ENCODE data around the gene MYO18A. TPM values are rescaled to one million over a fixed set of nuclear protein-coding genes. Genes with fewer than 3 reads are reported as not detected.

The MYO18A gene, protein sequence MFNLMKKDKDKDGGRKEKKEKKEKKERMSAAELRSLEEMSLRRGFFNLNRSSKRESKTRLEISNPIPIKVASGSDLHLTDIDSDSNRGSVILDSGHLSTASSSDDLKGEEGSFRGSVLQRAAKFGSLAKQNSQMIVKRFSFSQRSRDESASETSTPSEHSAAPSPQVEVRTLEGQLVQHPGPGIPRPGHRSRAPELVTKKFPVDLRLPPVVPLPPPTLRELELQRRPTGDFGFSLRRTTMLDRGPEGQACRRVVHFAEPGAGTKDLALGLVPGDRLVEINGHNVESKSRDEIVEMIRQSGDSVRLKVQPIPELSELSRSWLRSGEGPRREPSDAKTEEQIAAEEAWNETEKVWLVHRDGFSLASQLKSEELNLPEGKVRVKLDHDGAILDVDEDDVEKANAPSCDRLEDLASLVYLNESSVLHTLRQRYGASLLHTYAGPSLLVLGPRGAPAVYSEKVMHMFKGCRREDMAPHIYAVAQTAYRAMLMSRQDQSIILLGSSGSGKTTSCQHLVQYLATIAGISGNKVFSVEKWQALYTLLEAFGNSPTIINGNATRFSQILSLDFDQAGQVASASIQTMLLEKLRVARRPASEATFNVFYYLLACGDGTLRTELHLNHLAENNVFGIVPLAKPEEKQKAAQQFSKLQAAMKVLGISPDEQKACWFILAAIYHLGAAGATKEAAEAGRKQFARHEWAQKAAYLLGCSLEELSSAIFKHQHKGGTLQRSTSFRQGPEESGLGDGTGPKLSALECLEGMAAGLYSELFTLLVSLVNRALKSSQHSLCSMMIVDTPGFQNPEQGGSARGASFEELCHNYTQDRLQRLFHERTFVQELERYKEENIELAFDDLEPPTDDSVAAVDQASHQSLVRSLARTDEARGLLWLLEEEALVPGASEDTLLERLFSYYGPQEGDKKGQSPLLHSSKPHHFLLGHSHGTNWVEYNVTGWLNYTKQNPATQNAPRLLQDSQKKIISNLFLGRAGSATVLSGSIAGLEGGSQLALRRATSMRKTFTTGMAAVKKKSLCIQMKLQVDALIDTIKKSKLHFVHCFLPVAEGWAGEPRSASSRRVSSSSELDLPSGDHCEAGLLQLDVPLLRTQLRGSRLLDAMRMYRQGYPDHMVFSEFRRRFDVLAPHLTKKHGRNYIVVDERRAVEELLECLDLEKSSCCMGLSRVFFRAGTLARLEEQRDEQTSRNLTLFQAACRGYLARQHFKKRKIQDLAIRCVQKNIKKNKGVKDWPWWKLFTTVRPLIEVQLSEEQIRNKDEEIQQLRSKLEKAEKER (N-terminal part only)
- total RNA-seq (2022; extraction: Qiagen RNA extraction) = 22.4 to 27.8 TPM (median 24.8 TPM) in 5 replicates

GRCh38 chr17:29180034-29180787 lies at the start of gene MYO18A:
Gene MYO18A, minus strand, starts transcription at chr17:29180398. Its CDS starts 13,458 bp downstream, at chr17:29166940.

GRCh38 chr17:29042679-29043538 lies 137.3 kb downstream of the MYO18A start, which contains the start of gene PIPOX:
Gene PIPOX, plus strand, starts transcription at chr17:29043141. Its CDS starts 85 bp downstream, at chr17:29043226.

Other genes starting within 250 kb of the MYO18A start
- gene PHF12, start 228.9 kb downstream of the MYO18A start, total RNA-seq (2022; extraction: Qiagen RNA extraction) = 29.2 to 36.2 TPM (median 32.2 TPM) in 5 replicates
- 0.07 TPM in 1 of 5 replicates, not detected in the others for gene SEZ6, start 174.4 kb downstream of the MYO18A start, total RNA-seq (2022; extraction: Qiagen RNA extraction)
- 0.10 to 0.43 TPM (median 0.22 TPM) in 4 of 5 replicates, not detected in the other for gene PIPOX, start 137.3 kb downstream of the MYO18A start, total RNA-seq (2022; extraction: Qiagen RNA extraction)
- not detected in 5 replicates for gene CRYBA1, start 66.5 kb upstream of the MYO18A start, total RNA-seq (2022; extraction: Qiagen RNA extraction)
- gene NUFIP2, start 113.8 kb upstream of the MYO18A start, total RNA-seq (2022; extraction: Qiagen RNA extraction) = 40.7 to 61.9 TPM (median 53.5 TPM) in 5 replicates
- gene TAOK1, start 210.0 kb upstream of the MYO18A start, total RNA-seq (2022; extraction: Qiagen RNA extraction) = 14.2 to 29.2 TPM (median 22.7 TPM) in 5 replicates

Measured in A549 treated with Hydrocortisone at 1 μM for 4 hours (cell line).